ENCODE results near the gene PPP1R1B. TPM values are rescaled to one million over a fixed set of nuclear protein-coding genes. Genes with fewer than 3 reads are reported as not detected.

Gene PPP1R1B
- total and polyA plus RNA-seq, 9 of the 15 experiments (the other 6 are each of a cell fraction or from before 2014, with no cell fraction given): 0.07 to 0.18 (median 0.10) TPM; not detected in 4

- TF ChIP-seq, protein P1, sequence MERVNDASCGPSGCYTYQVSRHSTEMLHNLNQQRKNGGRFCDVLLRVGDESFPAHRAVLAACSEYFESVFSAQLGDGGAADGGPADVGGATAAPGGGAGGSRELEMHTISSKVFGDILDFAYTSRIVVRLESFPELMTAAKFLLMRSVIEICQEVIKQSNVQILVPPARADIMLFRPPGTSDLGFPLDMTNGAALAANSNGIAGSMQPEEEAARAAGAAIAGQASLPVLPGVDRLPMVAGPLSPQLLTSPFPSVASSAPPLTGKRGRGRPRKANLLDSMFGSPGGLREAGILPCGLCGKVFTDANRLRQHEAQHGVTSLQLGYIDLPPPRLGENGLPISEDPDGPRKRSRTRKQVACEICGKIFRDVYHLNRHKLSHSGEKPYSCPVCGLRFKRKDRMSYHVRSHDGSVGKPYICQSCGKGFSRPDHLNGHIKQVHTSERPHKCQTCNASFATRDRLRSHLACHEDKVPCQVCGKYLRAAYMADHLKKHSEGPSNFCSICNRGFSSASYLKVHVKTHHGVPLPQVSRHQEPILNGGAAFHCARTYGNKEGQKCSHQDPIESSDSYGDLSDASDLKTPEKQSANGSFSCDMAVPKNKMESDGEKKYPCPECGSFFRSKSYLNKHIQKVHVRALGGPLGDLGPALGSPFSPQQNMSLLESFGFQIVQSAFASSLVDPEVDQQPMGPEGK (CRISPR knock-in tag; IDR thresholded peaks at IDR 0.05; ENCODE audit: borderline replicate concordance): no peak
- TF ChIP-seq, protein P2, sequence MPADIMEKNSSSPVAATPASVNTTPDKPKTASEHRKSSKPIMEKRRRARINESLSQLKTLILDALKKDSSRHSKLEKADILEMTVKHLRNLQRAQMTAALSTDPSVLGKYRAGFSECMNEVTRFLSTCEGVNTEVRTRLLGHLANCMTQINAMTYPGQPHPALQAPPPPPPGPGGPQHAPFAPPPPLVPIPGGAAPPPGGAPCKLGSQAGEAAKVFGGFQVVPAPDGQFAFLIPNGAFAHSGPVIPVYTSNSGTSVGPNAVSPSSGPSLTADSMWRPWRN (IDR thresholded peaks at IDR 0.05; ENCODE audit: low read depth): 0 out of 2 replicates have a peak, but pooled peaks have one; percentile 18
- TF ChIP-seq, protein P3, sequence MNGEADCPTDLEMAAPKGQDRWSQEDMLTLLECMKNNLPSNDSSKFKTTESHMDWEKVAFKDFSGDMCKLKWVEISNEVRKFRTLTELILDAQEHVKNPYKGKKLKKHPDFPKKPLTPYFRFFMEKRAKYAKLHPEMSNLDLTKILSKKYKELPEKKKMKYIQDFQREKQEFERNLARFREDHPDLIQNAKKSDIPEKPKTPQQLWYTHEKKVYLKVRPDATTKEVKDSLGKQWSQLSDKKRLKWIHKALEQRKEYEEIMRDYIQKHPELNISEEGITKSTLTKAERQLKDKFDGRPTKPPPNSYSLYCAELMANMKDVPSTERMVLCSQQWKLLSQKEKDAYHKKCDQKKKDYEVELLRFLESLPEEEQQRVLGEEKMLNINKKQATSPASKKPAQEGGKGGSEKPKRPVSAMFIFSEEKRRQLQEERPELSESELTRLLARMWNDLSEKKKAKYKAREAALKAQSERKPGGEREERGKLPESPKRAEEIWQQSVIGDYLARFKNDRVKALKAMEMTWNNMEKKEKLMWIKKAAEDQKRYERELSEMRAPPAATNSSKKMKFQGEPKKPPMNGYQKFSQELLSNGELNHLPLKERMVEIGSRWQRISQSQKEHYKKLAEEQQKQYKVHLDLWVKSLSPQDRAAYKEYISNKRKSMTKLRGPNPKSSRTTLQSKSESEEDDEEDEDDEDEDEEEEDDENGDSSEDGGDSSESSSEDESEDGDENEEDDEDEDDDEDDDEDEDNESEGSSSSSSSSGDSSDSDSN (IDR thresholded peaks at IDR 0.05; ENCODE audit: borderline replicate concordance in 1 of 2, low read depth in 2 of 2, low read length in 2 of 2): peak; percentile 80 to 89; a peak in 3 of 4 replicates
- TF ChIP-seq SIN3A (IDR thresholded peaks at IDR 0.05; ENCODE audit: borderline replicate concordance in 2 of 2, control insufficient read depth in 1 of 2, low read depth in 2 of 2, low read length in 2 of 2): no peak; a peak in 1 of 4 replicates
- TF ChIP-seq ZBTB43 (CRISPR knock-in tag; IDR thresholded peaks at IDR 0.05): no peak
- TF ChIP-seq ILF3 (IDR thresholded peaks at IDR 0.05; ENCODE audit: borderline replicate concordance): no peak
- TF ChIP-seq LCOR (CRISPR knock-in tag; IDR thresholded peaks at IDR 0.05): no peak
- TF ChIP-seq PHF21A (IDR thresholded peaks at IDR 0.05; ENCODE audit: borderline replicate concordance, low read depth): no peak
- no peak for TF ChIP-seq ZNF12 (CRISPR knock-in tag; IDR thresholded peaks at IDR 0.05)
- TF ChIP-seq PREB (CRISPR knock-in tag; IDR thresholded peaks at IDR 0.05): no peak
- TF ChIP-seq NELFE (IDR thresholded peaks at IDR 0.05; ENCODE audit: insufficient read depth, insufficient read length): no peak
- TF ChIP-seq TEAD2 (tag; IDR thresholded peaks at IDR 0.05): no peak
- TF ChIP-seq GABPB2 (CRISPR knock-in tag; conservative IDR thresholded peaks at IDR 0.05): no peak
- TF ChIP-seq, protein P4, sequence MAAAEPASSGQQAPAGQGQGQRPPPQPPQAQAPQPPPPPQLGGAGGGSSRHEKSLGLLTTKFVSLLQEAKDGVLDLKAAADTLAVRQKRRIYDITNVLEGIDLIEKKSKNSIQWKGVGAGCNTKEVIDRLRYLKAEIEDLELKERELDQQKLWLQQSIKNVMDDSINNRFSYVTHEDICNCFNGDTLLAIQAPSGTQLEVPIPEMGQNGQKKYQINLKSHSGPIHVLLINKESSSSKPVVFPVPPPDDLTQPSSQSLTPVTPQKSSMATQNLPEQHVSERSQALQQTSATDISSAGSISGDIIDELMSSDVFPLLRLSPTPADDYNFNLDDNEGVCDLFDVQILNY (CRISPR knock-in tag; IDR thresholded peaks at IDR 0.05): no peak
- TF ChIP-seq PRMT5 (CRISPR knock-in tag; IDR thresholded peaks at IDR 0.05): no peak
- no peak for TF ChIP-seq PML (IDR thresholded peaks at IDR 0.05; ENCODE audit: low read length)
- TF ChIP-seq HEY1 (CRISPR knock-in tag; IDR thresholded peaks at IDR 0.05; ENCODE audit: borderline replicate concordance): no peak
Observed at GRCh38 chr17:39667262-39667944, 40.7 kb downstream of the PPP1R1B start (continued).
